ENCODE data around the gene PTPRG.

Gene PTPRG

DNA sequence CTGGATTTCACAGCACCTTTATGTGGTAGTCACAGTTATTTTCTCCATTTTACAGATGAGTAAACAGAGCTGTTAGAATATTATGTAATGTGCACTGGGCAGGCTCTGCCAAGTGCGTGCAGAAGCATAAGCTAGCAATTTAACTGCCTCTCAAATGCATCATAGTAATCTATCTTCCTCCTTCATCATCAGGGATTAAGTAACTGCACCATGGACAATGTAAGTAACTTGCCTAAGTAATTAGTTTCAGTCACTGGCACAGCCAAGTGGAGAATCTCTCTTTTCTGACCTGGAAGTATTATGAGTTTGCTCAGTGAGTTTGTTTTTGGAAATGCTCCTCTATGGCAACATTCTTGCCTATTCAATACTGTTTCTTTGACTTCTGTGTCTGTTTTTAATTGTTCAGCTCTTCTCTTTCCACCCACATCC lies 260.5 kb downstream of the PTPRG start:
- TF ChIP-seq, protein P1, sequence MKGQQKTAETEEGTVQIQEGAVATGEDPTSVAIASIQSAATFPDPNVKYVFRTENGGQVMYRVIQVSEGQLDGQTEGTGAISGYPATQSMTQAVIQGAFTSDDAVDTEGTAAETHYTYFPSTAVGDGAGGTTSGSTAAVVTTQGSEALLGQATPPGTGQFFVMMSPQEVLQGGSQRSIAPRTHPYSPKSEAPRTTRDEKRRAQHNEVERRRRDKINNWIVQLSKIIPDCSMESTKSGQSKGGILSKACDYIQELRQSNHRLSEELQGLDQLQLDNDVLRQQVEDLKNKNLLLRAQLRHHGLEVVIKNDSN (IDR thresholded peaks at IDR 0.05) = 0 out of 2 replicates have a peak, but pooled peaks have one; percentile 12
- TF ChIP-seq ZBTB7A (IDR thresholded peaks at IDR 0.05; ENCODE audit: low read depth) (no peak), TCF12 (IDR thresholded peaks at IDR 0.05; ENCODE audit: low read depth) (peak; percentile 88), EP300 (IDR thresholded peaks at IDR 0.05; ENCODE audit: borderline replicate concordance) (peak; percentile 75; the same call in 1 of the 2 replicates), TEAD4 (IDR thresholded peaks at IDR 0.05) (peak; percentile 66), REST (IDR thresholded peaks at IDR 0.05; ENCODE audit: low read depth) (no peak), RAD21 (IDR thresholded peaks at IDR 0.05; ENCODE audit: low read depth) (no peak), TAF1 (IDR thresholded peaks at IDR 0.05; ENCODE audit: low read depth) (no peak), CEBPB (IDR thresholded peaks at IDR 0.05) (peak; percentile 85), NFIC (IDR thresholded peaks at IDR 0.05) (peak; percentile 93), EGR1 (IDR thresholded peaks at IDR 0.05) (no peak), FOXM1 (IDR thresholded peaks at IDR 0.05; ENCODE audit: borderline replicate concordance, low read depth) (peak; percentile 47; the same call in 1 of the 2 replicates), CREB1 (IDR thresholded peaks at IDR 0.05; ENCODE audit: low read depth) (no peak), YY1 (IDR thresholded peaks at IDR 0.05; ENCODE audit: low read depth) (no peak)
- TF ChIP-seq, protein P2, sequence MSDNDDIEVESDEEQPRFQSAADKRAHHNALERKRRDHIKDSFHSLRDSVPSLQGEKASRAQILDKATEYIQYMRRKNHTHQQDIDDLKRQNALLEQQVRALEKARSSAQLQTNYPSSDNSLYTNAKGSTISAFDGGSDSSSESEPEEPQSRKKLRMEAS (IDR thresholded peaks at IDR 0.05) = no peak

DNA sequence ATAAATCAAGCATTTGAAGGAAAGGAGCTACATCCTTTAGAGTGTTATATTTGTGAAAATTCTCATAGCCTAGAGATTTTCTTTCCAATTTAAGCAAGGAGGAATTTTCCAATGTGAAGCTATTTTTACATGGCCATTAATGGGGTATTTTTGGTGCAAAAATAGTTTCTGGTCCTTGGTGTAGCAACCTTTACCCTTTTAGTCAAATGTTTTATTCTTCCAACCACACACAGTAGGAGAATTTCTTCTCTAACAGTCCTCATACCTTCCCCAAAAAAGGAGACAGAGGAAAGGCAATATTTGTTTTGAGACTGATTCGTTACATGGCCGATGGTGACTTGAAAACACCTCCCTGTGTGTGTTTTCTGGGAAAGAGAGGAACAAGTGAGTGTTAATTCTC lies 261.2 kb downstream of the PTPRG start:
- TF ChIP-seq TAF1 (IDR thresholded peaks at IDR 0.05; ENCODE audit: low read depth) = no peak
- no peak for TF ChIP-seq TEAD4 (IDR thresholded peaks at IDR 0.05)
- no peak for TF ChIP-seq FOXM1 (IDR thresholded peaks at IDR 0.05; ENCODE audit: borderline replicate concordance, low read depth)
- TF ChIP-seq EGR1 (IDR thresholded peaks at IDR 0.05) = no peak
- TF ChIP-seq, protein P1 (IDR thresholded peaks at IDR 0.05) = no peak
- TF ChIP-seq CREB1 (IDR thresholded peaks at IDR 0.05; ENCODE audit: low read depth) = no peak
- no peak for TF ChIP-seq ZBTB7A (IDR thresholded peaks at IDR 0.05; ENCODE audit: low read depth)
- TF ChIP-seq, protein P2 (IDR thresholded peaks at IDR 0.05) = no peak
- no peak for TF ChIP-seq CEBPB (IDR thresholded peaks at IDR 0.05)
- no peak for TF ChIP-seq TCF12 (IDR thresholded peaks at IDR 0.05; ENCODE audit: low read depth)
- no peak for TF ChIP-seq RAD21 (IDR thresholded peaks at IDR 0.05; ENCODE audit: low read depth)
- TF ChIP-seq REST (IDR thresholded peaks at IDR 0.05; ENCODE audit: low read depth) = no peak
- no peak for TF ChIP-seq YY1 (IDR thresholded peaks at IDR 0.05; ENCODE audit: low read depth)
- TF ChIP-seq EP300 (IDR thresholded peaks at IDR 0.05; ENCODE audit: borderline replicate concordance) = no peak

- peak; percentile 4; the same call in 1 of the 2 replicates for TF ChIP-seq RAD21 (IDR thresholded peaks at IDR 0.05; ENCODE audit: low read depth)
- TF ChIP-seq FOXM1 (IDR thresholded peaks at IDR 0.05; ENCODE audit: borderline replicate concordance, low read depth) = no peak
- TF ChIP-seq, protein P1 (IDR thresholded peaks at IDR 0.05) = no peak
- no peak for TF ChIP-seq YY1 (IDR thresholded peaks at IDR 0.05; ENCODE audit: low read depth)
- TF ChIP-seq, protein P2 (IDR thresholded peaks at IDR 0.05) = 0 out of 2 replicates have a peak, but pooled peaks have one; percentile 29
- TF ChIP-seq TEAD4 (IDR thresholded peaks at IDR 0.05) = 0 out of 2 replicates have a peak, but pooled peaks have one; percentile 22
These were observed 263.3 kb downstream of the PTPRG start for GRCh38 chr3:61824553-61825135.

DNA sequence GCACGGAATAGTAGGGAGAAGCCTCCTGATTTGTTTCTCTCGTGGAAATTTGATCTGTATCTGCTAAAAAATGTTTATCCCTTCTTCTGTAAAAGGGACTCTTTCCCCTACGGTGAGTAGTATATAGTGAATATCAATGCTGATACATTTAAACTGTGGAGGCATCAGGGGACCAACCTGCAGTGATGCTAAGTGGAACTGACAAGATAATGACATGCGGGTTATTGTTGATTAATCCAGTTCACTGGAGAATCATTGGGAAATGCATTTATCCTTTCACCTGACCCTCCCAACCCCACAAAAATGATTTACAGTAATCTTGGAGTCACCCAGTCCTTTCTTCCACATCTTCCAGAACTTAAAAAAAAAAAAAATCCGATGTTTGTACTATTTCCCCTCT lies 264.8 kb downstream of the PTPRG start:
- no peak for TF ChIP-seq NFIC (IDR thresholded peaks at IDR 0.05)
- TF ChIP-seq, protein P1 (IDR thresholded peaks at IDR 0.05) = no peak
- no peak for TF ChIP-seq EP300 (IDR thresholded peaks at IDR 0.05; ENCODE audit: borderline replicate concordance)
- no peak for TF ChIP-seq RAD21 (IDR thresholded peaks at IDR 0.05; ENCODE audit: low read depth)
- no peak for TF ChIP-seq TAF1 (IDR thresholded peaks at IDR 0.05; ENCODE audit: low read depth)
- TF ChIP-seq CREB1 (IDR thresholded peaks at IDR 0.05; ENCODE audit: low read depth) = no peak
- no peak for TF ChIP-seq EGR1 (IDR thresholded peaks at IDR 0.05)
- no peak for TF ChIP-seq CEBPB (IDR thresholded peaks at IDR 0.05)
- TF ChIP-seq TCF12 (IDR thresholded peaks at IDR 0.05; ENCODE audit: low read depth) = no peak
- no peak for TF ChIP-seq YY1 (IDR thresholded peaks at IDR 0.05; ENCODE audit: low read depth)
- no peak for TF ChIP-seq ZBTB7A (IDR thresholded peaks at IDR 0.05; ENCODE audit: low read depth)
- TF ChIP-seq REST (IDR thresholded peaks at IDR 0.05; ENCODE audit: low read depth) = no peak
- no peak for TF ChIP-seq FOXM1 (IDR thresholded peaks at IDR 0.05; ENCODE audit: borderline replicate concordance, low read depth)
- TF ChIP-seq TEAD4 (IDR thresholded peaks at IDR 0.05) = no peak
- TF ChIP-seq, protein P2 (IDR thresholded peaks at IDR 0.05) = no peak
